GM18519 (cell line): ENCODE data around the gene PHTF1.
A peak's percentile ranks its signal among the peaks of the same experiment; 100 is the strongest.
"Not testable (repeated sequence)": the region's sequence is repeated elsewhere in the genome, so short reads cannot be mapped to it uniquely, and the experiment has no call there.

Experiments
- ATAC-seq: cut with Tn5 transposase; IDR thresholded peaks from one replicate; pipeline ENCODE4 v1.9.1; 2021; ENCODE audit warnings: mild to moderate bottlenecking, moderate library complexity; ENCODE audit not compliant: unreplicated experiment, low FRiP score

PHTF1 gene

DNA sequence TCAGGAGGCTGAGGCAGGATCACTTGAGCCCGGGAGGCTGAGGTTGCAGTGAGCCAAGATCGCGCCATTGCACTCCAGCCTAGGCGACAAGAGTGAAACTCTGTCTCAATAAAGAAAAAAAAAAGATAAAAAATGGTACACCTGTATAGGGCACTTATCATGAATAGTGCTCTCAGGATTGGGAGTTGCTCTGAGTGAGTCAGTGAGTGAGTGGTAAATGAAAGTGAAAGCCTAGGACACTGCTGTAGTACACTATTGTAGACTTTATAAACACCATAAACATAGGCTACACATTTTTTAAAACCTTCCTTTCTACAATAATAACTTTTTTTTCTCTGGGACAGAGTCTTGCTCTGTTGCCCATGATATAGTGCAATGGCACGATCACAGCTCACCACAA is 16.8 kb downstream of the PHTF1 start:
- ATAC-seq, result peak; percentile 62

DNA sequence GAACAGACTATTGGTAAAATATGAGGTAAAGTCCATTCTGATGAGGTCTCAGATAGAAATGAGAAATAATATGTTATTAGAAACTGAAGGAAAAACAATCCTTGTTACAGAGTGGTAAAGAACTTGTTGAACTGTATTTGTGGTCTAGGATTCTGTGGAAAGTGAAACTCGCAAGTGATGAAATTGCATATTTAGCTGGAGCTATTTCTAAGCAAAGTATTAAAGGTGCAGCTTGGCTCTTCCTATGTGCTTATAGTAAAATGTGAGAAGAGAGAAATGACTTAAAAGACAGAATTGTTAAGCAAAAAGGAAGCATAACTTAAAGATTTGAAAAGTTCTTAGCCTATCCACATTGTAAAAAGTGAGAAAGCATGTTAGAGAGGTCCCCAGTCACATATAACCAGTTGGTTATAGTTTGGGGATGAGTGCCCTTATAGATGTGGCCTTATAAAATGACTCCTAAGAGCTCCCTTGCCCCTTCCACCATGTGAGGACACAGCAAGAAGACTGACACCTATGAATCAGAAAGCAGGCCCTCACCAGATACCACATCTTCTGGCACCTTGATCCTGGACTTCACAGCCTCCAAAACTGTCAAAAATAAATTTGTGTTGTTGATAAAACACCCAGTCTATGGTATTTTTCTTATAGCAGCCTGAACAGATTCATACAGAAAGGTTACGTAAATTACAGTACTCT is 24.8 kb downstream of the PHTF1 start:
- ATAC-seq, result no peak

DNA sequence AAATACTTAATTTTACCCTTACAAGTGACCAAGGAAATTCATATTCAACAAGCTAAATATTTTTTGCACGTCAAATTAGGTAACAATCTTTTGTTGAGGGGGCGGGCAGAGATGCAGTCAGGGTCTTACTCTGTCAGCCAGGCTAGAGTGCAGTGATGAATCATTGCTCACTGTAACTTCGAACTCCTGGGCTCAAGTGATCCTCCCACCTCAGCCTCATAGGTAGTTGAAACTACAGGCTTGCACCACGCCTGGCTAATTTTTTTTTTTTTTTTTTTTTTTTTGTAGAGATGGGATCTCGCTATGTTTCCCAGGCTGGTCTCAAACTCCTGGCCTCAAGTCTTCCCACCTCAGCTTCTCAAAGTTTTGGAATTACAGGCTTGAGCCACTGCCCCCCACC is 26.5 kb downstream of the PHTF1 start:
- ATAC-seq, result no peak

DNA sequence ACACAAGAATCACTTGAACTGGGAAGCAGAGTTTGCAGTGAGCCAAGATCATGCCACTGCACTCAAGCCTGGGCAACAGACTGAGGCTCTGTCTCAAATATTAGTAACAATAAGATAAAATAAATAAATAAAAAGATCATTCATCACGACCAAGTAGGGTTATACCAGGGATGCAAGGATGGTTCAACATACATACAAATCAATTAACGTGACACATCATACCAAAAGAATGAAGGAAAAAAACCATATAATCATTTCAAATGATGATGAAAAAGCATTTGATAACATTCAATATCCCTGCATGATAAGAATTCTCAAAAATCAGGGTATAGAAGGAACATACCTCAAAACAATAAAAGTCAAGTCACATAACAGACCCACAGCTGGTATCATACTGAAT is 38.3 kb downstream of the PHTF1 start:
- no peak for ATAC-seq

DNA sequence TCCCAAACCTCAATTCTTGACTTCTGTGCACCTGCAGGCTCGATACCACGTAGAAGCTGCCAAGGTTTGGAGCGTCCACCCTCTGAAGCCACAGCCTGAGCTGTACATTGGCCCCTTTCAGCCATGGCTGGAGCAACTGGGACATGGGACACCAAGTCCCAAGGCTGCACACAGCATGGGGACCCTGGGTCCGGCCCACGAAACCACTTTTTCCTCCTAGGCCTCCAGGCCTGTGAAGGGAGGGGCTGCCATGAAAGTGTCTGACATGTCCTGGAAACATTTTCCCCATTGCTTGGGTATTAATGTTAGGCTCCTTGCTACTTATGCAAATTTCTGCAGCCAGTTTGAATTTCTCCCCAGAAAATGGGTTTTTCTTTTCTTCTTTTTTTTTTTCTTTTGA is 40.7 kb downstream of the PHTF1 start:
- not testable (repeated sequence) for ATAC-seq

DNA sequence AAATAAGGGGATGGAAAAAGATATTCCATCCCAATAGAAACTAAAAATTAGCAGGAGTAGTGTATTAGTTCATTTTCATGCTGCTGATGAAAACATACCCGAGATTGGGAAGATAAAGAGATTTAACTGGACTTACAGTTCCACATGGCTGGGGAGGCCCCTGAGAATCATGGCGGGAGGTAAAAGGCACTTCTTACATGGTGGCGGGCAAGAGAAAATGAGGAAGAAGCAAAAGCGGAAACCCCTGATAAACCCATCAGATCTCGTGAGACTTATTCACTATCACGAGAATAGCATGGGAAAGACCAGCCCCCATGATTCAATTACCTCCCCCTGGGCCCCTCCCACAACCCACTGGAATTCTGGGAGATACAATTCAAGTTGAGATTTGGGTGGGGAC is 41.8 kb downstream of the PHTF1 start:
- not testable (repeated sequence) for ATAC-seq

DNA sequence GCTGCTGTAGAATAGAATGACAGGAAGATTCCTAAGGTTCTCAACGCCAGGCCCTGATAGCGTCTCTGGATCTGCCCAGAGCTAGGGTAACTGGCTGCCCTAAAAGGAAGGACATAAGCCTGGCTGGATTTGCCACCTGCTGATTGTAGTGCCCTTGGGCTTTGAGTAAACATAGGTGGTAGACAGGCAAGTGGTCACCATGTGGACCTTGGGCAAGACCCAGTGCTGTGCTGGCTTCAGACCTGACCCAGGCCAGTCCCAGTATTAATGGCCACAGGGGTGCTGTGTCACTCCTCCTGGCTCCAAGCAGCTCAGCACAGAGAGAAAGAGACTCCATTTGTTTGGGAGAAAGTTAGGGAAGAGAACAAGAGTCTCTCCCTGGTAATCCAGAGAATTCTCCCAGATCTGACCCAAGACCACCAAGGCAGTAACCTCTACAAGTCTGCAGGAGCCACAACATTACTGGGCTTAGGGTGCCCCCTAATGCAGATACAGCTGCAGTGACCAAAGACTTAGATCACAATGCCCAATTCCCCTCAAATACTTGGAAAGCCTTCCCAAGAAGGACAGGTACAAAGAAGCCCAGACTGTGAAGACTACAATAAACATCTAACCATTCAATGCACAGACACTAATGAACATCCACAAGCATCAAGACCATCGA is 44.5 kb downstream of the PHTF1 start:
- no peak for ATAC-seq

DNA sequence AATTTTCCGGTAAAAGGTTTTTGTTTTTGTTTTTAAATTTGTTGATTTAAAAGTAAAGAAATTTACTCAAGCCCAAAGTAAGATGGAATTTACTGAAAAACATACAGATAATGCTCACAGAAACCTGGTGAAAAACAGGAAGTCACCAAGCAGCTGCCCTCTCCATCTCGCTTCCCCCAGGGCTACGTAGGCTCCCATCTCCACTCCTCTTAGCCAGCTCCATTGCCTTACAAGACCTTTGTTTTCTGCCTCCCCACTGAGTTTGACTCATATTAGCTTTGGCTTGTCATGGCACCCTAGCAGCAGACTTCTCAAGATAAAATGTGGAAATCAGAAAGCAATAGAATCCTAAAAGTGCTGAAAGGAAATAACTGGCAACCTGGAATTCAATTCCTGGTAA is 57.9 kb downstream of the PHTF1 start:
- ATAC-seq, result no peak

DNA sequence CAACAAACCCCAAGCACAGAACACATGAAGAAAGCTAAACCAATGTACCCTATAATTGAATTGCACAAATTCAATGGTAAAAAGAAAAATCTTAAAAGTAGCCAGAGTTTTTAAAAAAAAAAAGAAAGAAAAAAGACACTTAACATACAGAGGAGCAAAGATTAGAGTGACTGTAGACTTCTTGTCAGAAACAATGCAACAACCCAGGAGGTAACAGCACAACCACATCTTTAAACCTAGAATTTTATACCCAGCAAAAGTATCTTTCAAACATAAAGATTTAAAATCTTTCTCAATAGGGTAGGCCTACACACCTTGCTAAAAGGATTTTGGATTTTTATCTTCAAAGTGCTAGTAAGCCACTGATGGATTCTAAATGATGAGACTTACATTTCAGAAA is 64.4 kb downstream of the PHTF1 start:
- no peak for ATAC-seq

DNA sequence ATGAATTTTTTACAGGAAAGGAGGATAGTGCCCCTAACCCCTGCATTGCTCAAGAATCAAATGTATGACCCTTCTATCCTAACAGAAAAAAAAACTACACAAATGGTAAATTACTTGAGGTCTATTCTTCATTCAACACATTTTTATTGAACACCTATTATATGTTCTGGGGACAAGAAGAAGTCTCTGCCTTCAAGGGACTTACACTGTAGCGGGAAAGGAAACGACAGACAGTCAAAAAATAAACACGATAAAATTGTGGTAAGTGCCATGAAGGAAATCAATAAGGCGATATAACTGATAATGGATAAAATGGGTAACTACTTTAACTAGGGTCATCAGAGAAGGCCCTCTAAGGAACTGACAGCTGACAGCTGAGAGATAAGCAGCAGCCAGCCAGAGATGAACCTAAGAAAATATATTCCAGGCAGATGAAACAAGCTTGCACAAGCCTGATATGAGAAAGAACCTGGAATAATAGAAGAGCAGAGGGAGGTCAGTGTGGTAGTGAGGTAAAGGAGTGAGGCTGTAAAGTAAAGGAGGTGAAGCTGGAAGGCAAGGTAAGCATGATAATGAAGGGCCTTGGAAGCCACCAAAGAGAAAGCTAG is 66.4 kb downstream of the PHTF1 start:
- no peak for ATAC-seq

DNA sequence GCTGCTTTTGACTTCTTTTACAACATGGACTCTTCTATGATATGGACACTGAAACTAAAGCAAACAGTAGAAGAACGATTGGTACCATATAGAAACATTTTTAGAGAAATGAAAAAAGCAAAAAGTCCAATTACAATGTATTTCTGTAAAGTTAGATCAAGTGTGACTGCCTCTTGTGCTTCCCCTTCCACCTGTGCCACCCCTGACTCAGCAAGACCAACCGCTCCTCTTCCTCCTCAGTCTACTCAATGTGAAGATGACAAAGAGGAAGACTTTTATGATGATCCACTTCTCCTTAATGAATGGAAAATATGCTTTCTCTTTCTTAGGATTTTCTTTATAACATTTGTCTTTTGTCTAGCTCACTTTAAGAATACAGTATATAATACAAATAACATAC is 66.9 kb downstream of the PHTF1 start:
- ATAC-seq, result no peak

DNA sequence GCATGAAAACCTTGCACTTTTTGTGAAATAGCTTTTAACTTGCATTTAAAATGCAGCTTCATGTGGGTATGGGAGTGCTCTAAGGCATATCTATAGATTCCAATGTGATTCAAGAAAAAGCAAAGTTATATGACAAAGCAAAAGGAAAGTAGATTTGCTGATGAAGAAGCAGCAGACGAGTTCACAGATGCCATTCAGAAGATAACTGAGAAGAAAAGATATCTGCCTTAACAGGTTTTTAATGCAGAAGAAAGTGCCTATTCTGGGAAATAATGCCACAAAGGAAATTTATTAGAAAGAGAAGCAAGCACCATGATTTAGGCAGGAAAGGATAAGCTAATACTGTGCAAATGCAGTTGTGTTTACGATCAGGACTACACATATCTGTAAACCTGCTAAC is 68.1 kb downstream of the PHTF1 start:
- no peak for ATAC-seq

DNA sequence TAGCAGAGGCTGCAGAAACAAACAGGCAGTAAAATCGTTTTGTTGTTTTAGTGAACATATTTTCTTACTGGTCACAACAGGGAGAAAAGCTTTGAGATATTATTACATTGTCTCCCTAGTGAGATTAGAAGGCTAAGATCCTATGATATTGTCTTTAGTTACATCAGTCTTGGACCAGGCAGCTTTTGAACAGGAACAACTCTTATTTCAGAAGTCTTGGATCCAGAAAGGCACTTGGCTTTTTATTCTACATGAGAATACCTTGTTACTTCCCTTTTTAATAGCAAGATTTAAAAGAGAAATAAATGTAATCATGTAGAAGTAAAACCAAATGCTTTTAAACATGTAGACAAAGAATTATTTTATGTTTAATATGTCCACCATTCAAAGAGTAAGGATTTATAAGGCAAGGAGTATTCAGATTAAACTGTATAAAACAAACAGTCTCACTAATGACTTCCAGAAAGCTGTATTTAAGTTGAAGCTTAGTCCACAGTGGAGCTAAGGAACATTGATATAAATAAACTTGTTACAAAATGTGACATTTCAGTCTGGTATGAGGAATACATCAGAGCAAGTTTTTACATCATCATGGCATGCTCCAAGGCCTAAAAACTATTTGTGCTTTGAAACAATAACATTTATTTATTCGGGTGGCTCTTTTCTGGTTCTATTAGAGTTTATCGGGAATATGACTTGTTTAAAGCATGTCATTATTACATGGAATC is 72.2 kb downstream of the PHTF1 start:
- no peak for ATAC-seq

DNA sequence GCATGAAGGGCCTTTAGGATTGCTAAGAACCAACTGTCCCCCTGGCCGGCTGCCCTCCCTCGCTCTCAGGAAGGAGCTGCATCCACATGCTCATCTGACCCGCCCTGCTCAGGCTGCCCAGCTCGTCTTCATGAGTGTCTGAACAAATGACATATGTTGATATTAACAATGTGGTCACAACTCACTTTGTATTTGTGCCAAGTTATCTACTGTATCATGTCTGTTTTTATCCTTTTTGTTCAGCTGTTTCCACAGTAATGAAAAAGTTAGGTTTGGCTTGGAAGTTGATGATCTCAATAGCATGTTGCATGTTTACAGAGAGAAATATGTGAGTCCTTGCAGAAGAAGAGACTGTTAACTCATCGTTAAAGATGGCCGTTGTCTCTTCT is 75.1 kb downstream of the PHTF1 start:
- ATAC-seq, result no peak

DNA sequence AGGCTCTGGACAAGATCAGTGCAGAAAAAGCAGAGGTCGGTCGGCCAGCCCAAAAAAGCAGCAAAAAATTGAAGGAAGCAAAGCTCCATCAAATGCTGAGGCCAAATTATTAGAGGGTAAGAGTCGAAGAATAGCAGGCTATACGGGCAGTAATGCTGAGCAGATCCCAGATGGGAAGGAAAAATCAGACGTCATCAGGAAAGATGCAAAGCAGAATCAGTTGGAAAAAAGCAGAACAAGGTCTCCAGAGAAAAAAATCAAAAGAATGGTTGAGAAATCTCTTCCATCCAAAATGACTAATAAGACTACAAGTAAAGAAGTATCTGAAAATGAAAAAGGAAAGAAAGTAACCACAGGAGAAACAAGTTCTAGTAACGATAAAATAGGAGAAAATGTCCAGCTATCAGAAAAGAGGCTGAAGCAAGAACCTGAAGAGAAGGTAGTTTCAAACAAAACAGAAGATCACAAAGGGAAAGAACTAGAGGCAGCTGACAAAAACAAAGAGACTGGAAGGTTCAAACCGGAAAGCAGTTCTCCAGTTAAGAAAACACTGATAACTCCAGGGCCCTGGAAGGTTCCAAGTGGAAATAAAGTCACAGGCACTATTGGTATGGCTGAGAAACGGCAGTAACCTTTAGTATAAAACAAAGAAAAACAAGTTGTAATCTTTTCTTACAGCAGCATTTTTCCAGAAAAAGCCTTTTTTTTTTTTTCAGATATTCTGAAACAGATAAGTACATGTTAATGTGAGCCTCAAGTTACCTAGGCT is 75.7 kb downstream of the PHTF1 start:
- no peak for ATAC-seq

DNA sequence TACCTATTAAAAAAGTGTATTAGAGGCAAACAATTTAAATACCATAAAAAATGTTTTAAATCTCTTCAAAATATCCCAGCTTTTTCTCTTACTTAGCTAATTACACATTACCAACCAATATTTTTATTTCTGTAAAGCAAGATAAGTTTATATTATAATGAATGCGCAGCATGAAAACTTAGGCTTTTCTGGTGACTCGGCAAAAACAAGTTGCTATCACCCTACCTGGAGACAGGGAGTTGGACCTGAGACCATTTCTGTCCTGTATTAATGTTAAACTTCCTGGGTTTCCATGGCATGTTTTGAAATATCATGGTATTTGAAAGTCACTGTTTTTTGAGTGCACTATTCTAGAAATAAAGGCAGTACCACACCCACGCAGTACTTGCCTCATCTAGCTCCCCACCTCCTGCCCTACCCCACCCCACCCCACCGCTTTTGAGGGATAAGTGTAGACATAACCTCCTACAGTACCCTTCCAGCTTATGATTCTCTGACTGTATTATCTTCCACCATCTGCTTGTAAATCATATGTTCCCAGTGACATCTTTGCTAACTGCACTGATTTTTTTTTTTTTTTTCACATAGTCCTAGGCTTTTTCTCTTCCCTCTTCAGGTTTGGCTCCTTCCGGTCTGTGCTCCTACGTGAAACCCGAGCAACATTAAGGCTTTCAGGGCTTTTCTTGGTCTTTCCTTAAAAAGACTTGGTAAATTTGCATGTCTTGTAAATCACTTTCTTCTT is 77.5 kb downstream of the PHTF1 start:
- no peak for ATAC-seq

DNA sequence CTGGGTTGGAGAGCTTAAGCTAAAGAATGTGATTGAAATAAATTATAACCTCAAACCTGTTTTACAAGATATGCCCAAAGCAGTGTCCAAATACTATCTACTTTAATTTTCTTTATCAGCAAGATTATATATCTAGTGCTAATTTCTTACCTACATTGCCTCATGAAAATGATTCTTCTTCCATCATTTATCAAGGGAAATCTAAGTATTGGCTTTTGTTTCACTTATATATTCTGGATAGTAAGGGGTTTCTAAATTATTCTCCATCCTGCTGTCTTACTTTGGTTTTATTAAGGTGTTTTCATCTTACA is 81.2 kb downstream of the PHTF1 start:
- no peak for ATAC-seq

DNA sequence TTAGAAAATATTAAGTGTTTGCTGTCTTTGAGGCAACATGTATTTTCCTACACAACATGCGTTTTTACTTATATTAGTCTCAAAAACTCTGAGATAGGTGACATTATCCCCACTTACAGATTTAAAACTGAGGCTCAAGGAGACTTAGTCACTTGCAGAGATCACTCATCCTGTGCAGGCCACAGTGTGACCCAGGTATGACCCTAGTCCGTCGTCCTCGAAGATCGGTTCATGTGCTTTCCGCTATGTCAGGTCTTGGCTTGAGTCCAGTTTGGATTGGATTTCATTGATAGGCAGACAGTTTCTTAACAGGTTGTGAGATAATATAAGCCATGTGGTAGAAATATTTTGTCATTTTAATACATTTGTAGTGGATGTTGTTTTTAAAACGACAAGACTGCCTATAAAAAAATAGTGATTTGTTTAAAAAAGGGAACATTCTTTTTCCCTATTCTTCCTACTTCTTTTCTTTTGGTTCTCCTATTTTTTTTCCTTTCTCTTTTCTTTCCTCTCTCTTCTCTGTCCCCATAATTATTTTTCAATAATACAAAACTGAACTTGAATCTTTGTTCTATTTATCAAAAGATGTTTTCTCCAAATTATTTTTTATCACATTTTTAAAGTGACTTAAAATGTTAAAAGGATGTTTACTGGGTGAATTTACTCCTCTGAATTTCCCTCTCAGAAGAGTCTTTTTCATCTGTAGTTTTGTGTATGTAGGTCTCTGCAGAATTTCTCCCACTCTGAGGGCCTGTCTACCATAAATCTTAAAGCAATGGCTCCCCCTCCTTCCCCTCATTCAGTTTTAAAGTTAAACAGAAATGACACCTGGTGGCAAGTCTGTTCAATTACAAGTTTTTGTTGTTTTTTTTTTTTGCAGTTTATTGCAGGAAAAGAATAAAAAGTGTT is 81.8 kb downstream of the PHTF1 start:
- ATAC-seq, result no peak

DNA sequence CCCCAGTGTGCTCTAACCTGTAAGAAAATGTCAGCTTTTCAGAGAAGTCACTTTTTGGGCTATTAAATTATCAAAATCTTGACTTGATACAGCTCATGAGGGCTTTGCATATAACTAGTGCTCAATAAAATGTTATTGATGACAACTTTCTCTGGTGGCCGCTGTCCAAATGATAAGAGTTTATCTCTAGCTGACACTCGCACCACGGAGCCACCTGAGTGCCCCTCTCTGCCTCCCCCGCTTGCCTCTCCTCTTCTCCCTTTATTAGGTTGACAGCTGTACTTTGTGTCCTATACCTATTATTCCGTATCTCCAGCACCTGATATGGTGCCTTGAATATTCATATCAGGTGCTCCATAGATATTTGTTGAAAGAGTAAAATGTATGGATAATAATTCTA is 82.8 kb downstream of the PHTF1 start:
- ATAC-seq, result no peak
